Measurements from ENCODE around the gene VILL. TPM values are rescaled to one million over a fixed set of nuclear protein-coding genes. Genes with fewer than 3 reads are reported as not detected.

The VILL gene
- total RNA-seq, 1 experiment from 2014 or later = 5.7 TPM

DNA sequence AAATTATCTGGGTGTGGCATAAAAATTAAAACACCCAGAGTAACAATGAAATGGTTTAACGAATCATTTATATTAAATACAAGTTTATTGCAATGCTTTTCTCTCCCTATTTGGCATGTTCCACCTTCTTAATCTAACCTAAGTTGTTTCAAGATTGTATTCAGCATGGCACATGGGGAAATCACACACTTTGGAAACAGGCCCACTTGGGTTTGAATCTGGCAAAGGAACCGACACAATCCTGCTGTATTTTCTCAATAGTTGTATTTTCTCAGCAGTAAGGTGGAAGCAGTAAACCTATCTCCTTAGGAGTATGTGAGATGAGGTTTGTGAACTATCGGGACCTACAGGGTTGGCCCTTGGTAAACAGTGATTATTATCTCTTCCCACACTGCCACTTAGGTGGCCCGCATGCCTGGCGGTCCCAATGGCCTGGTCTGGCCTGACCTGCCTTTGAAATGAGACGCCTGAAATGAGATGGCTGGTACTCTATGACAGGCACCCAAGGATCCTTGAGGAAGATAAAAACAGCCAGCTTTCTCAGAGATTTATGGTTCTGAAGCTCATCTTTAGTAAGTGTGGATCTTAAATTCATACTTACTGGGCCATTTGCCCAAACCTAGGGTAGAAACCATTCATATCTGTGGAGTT is 45.3 kb upstream of the VILL start:
- ATAC-seq = no peak
- no peak for TF ChIP-seq POLR2AphosphoS5 (IDR thresholded peaks at IDR 0.05; ENCODE audit: low read depth, low read length)
- no peak for TF ChIP-seq REST (IDR thresholded peaks at IDR 0.05; ENCODE audit: insufficient read depth in 1 of 2, low read depth in 2 of 2, low read length in 1 of 2)
- no peak for TF ChIP-seq CTCF (IDR thresholded peaks at IDR 0.05)
- TF ChIP-seq SIN3A (IDR thresholded peaks at IDR 0.05; ENCODE audit: borderline replicate concordance, insufficient read depth, low read depth, low read length) = no peak
- TF ChIP-seq TCF7L2 (IDR thresholded peaks at IDR 0.05; ENCODE audit: low read depth, low read length) = no peak
- in situ Hi-C loops (cut with HindIII; ENCODE audit: low pct_unique_long_range_greater_than_20kb, low sequenced_read_pairs) = no loop called here
- H3K4me1 ChIP-seq (ENCODE audit: control insufficient read depth, insufficient read depth, low read length) = peaks cover 4% of the 10 kb centered on the region
- H3K4me3 ChIP-seq (ENCODE audit: low read depth in 2 of 2, low read length in 2 of 2) = no peak overlapping the region
- intact Hi-C loops (cut with micrococcal nuclease; ENCODE audit: unreplicated experiment) = no loop called here
- no peak overlapping the region for H3K27ac ChIP-seq (ENCODE audit: low read length)
- ChIA-PET CTCF (no interaction called here), POLR2A (interaction anchor here (0.6 kb wide), 1 partner anchor 191 kb away, joined by 4 read pairs; no protein-coding TSS in a partner anchor)
- H3K27me3 ChIP-seq (ENCODE audit: control insufficient read depth, insufficient read depth, low read length) = no peaks in the 10 kb centered on the region
- DNase-seq (ENCODE audit: low read depth, low spot score) = no peak
- no peaks in the 10 kb centered on the region for H3K36me3 ChIP-seq (ENCODE audit: control insufficient read depth, insufficient read depth, low read length)
- no peaks in the 10 kb centered on the region for H3K9me3 ChIP-seq (ENCODE audit: control insufficient read depth, insufficient read depth, low read depth, low read length)
- no TSS peak for BruUV-seq (replicated peaks)

DNA sequence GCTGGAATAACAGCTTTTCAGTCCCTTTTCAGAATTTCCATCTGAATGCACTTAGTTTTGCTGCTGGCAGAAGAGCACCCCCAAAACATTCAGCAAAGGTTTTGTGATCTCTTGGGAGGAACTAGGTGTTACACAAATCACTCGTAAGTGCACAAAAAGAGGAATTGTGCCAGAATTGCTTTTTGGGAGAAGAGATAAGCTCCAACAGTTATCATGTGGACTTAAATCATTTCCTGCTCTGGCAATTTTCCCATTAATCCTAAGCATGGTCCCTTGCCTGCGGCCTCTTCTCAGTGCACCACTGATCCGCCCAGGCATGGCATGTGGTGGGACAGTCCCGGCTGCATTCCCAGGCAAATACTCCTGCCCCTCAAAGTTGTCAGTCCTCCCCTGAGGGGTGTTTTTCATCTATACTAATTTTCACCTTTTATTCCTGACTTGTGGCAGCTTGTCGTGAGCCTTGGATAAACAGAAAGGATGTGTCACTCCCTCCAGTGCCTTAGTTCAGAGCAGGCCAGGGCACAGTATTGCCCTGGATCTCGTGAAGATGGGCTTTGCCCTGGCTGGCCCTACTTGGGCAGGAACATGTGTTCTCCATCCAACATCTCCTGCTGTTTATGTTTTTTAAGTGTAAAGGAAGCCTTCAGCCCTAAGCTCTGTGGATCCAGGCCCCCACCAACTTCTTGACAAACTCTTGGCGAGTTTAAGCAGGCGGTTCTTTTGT is 44.6 kb upstream of the VILL start:
- Histone ChIP-seq H3K36me3 (ENCODE audit: control insufficient read depth, insufficient read depth, low read length) (no peaks in the 10 kb centered on the region), H3K4me3 (ENCODE audit: low read depth in 2 of 2, low read length in 2 of 2) (no peak overlapping the region), H3K9me3 (ENCODE audit: control insufficient read depth, insufficient read depth, low read depth, low read length) (no peaks in the 10 kb centered on the region), H3K27ac (ENCODE audit: low read length) (no peak overlapping the region), H3K27me3 (ENCODE audit: control insufficient read depth, insufficient read depth, low read length) (no peaks in the 10 kb centered on the region), H3K4me1 (ENCODE audit: control insufficient read depth, insufficient read depth, low read length) (peaks cover 4% of the 10 kb centered on the region)
- no peak for TF ChIP-seq REST (IDR thresholded peaks at IDR 0.05; ENCODE audit: insufficient read depth in 1 of 2, low read depth in 2 of 2, low read length in 1 of 2)
- no peak for TF ChIP-seq CTCF (IDR thresholded peaks at IDR 0.05)
- TF ChIP-seq POLR2AphosphoS5 (IDR thresholded peaks at IDR 0.05; ENCODE audit: low read depth, low read length) = no peak
- TF ChIP-seq TCF7L2 (IDR thresholded peaks at IDR 0.05; ENCODE audit: low read depth, low read length) = no peak
- no peak for TF ChIP-seq SIN3A (IDR thresholded peaks at IDR 0.05; ENCODE audit: borderline replicate concordance, insufficient read depth, low read depth, low read length)
- DNase-seq (ENCODE audit: low read depth, low spot score) (no peak), ATAC-seq (no peak)
- BruUV-seq (replicated peaks) = no TSS peak
- ChIA-PET CTCF (no interaction called here), POLR2A (interaction anchor here (0.6 kb wide), 1 partner anchor 190 kb away, joined by 4 read pairs; no protein-coding TSS in a partner anchor)
- intact Hi-C loops (cut with micrococcal nuclease; ENCODE audit: unreplicated experiment) = no loop called here
- in situ Hi-C loops (cut with HindIII; ENCODE audit: low pct_unique_long_range_greater_than_20kb, low sequenced_read_pairs) = no loop called here

All from Panc1 (cell line).